ENCODE measurements around the gene ADAM19. TPM values are rescaled to one million over a fixed set of nuclear protein-coding genes. Genes with fewer than 3 reads are reported as not detected.

ADAM19 gene
- total RNA-seq, 1 experiment from 2014 or later, result 62.9 TPM

- TF ChIP-seq, protein P1, sequence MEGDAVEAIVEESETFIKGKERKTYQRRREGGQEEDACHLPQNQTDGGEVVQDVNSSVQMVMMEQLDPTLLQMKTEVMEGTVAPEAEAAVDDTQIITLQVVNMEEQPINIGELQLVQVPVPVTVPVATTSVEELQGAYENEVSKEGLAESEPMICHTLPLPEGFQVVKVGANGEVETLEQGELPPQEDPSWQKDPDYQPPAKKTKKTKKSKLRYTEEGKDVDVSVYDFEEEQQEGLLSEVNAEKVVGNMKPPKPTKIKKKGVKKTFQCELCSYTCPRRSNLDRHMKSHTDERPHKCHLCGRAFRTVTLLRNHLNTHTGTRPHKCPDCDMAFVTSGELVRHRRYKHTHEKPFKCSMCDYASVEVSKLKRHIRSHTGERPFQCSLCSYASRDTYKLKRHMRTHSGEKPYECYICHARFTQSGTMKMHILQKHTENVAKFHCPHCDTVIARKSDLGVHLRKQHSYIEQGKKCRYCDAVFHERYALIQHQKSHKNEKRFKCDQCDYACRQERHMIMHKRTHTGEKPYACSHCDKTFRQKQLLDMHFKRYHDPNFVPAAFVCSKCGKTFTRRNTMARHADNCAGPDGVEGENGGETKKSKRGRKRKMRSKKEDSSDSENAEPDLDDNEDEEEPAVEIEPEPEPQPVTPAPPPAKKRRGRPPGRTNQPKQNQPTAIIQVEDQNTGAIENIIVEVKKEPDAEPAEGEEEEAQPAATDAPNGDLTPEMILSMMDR (IDR thresholded peaks at IDR 0.05; ENCODE audit: insufficient read depth in 1 of 2, low read depth in 1 of 2, low read length in 1 of 2, severe bottlenecking in 1 of 2, unreplicated experiment in 1 of 2), result no peak
- ChIA-PET POLR2A (no interaction called here), CTCF (no interaction called here)
- H3K4me1 ChIP-seq, result peaks cover 14% of the 10 kb centered on the region; the same call in 1 of the 2 replicates
- intact Hi-C loops (cut with micrococcal nuclease; ENCODE audit: unreplicated experiment), result no loop called here
- no peak overlapping the region for H3K4me3 ChIP-seq (ENCODE audit: low read depth, low read length)
- H3K4me1 Mint-ChIP-seq (ENCODE audit: low read depth, unreplicated experiment), result peaks cover 12% of the 10 kb centered on the region
- no peaks in the 10 kb centered on the region for H3K27me3 ChIP-seq (replicated peaks; ENCODE audit: control insufficient read depth, insufficient read depth, low read length)
- H3K36me3 Mint-ChIP-seq (ENCODE audit: insufficient read depth, unreplicated experiment), result no peaks in the 10 kb centered on the region
- H3K9me3 ChIP-seq, result no peaks in the 10 kb centered on the region
- H3K36me3 ChIP-seq (ENCODE audit: control insufficient read depth, insufficient read depth, low read length), result no peaks in the 10 kb centered on the region; the same call in 1 of the 2 replicates
- H3K27me3 Mint-ChIP-seq (ENCODE audit: insufficient read depth, unreplicated experiment), result no peaks in the 10 kb centered on the region
- no peak overlapping the region for H3K4me3 Mint-ChIP-seq (ENCODE audit: unreplicated experiment)
- H3K27ac Mint-ChIP-seq (ENCODE audit: unreplicated experiment), result no peak overlapping the region
- BruUV-seq (replicated peaks), result no TSS peak
- no peak for DNase-seq
- H3K9me3 Mint-ChIP-seq (ENCODE audit: unreplicated experiment), result no peaks in the 10 kb centered on the region
Observed at GRCh38 chr5:157606046-157606445, 30.5 kb upstream of the ADAM19 start.

GRCh38 chr5:157603333-157604190, 28.0 kb upstream of the ADAM19 start:
- no peaks in the 10 kb centered on the region; the same call in 1 of the 2 replicates for H3K36me3 ChIP-seq (ENCODE audit: control insufficient read depth, insufficient read depth, low read length)
- TF ChIP-seq, protein P1 (IDR thresholded peaks at IDR 0.05; ENCODE audit: insufficient read depth in 1 of 2, low read depth in 1 of 2, low read length in 1 of 2, severe bottlenecking in 1 of 2, unreplicated experiment in 1 of 2), result no peak
- Mint-ChIP-seq H3K4me1 (ENCODE audit: low read depth, unreplicated experiment) (peaks cover 11% of the 10 kb centered on the region), H3K9me3 (ENCODE audit: unreplicated experiment) (no peaks in the 10 kb centered on the region), H3K27ac (ENCODE audit: unreplicated experiment) (no peak overlapping the region), H3K36me3 (ENCODE audit: insufficient read depth, unreplicated experiment) (no peaks in the 10 kb centered on the region), H3K27me3 (ENCODE audit: insufficient read depth, unreplicated experiment) (no peaks in the 10 kb centered on the region), H3K4me3 (ENCODE audit: unreplicated experiment) (no peak overlapping the region)
- no peak for DNase-seq
- no TSS peak for BruUV-seq (replicated peaks)
- H3K9me3 ChIP-seq, result no peaks in the 10 kb centered on the region
- H3K4me3 ChIP-seq (ENCODE audit: low read depth, low read length), result no peak overlapping the region
- H3K27me3 ChIP-seq (replicated peaks; ENCODE audit: control insufficient read depth, insufficient read depth, low read length), result no peaks in the 10 kb centered on the region
- CTCF ChIA-PET, result interaction anchor here (0.6 kb wide), 1 partner anchor 11 kb away, joined by 3 read pairs; no protein-coding TSS in a partner anchor
- POLR2A ChIA-PET, result no interaction called here
- intact Hi-C loops (cut with micrococcal nuclease; ENCODE audit: unreplicated experiment), result no loop called here
- peaks cover 7% of the 10 kb centered on the region; the same call in 1 of the 2 replicates for H3K4me1 ChIP-seq

DNA sequence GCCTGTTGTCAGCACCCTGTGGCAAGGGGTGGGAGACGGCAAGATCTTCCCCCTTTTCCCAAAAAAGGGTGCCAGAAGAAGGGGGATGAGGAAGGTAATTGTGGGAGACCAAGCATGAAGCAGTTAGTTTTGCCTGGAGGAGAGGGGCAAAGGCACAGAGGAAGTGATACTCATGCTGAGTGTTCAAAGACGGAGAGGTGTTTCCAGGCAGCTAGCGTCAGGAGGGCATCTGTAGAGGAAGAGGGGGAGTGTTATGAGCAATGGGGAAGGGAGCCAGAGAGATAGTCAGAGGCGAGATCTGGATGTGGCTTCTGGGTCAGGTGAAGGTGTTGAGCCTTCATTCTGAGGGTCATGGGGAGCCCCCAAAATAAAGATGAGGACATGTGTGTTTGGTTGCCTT, 26.9 kb upstream of the ADAM19 start:
- no peaks in the 10 kb centered on the region for H3K36me3 Mint-ChIP-seq (ENCODE audit: insufficient read depth, unreplicated experiment)
- peaks cover 7% of the 10 kb centered on the region; the same call in 1 of the 2 replicates for H3K4me1 ChIP-seq
- no peak overlapping the region for H3K4me3 ChIP-seq (ENCODE audit: low read depth, low read length)
- ChIA-PET POLR2A (no interaction called here), CTCF (no interaction called here)
- peaks cover 9% of the 10 kb centered on the region for H3K4me1 Mint-ChIP-seq (ENCODE audit: low read depth, unreplicated experiment)
- no peaks in the 10 kb centered on the region for H3K27me3 ChIP-seq (replicated peaks; ENCODE audit: control insufficient read depth, insufficient read depth, low read length)
- no peaks in the 10 kb centered on the region for H3K27me3 Mint-ChIP-seq (ENCODE audit: insufficient read depth, unreplicated experiment)
- no peaks in the 10 kb centered on the region for H3K9me3 Mint-ChIP-seq (ENCODE audit: unreplicated experiment)
- no peaks in the 10 kb centered on the region for H3K9me3 ChIP-seq
- H3K4me3 Mint-ChIP-seq (ENCODE audit: unreplicated experiment), result no peak overlapping the region
- TF ChIP-seq, protein P1 (IDR thresholded peaks at IDR 0.05; ENCODE audit: insufficient read depth in 1 of 2, low read depth in 1 of 2, low read length in 1 of 2, severe bottlenecking in 1 of 2, unreplicated experiment in 1 of 2), result no peak
- H3K36me3 ChIP-seq (ENCODE audit: control insufficient read depth, insufficient read depth, low read length), result no peaks in the 10 kb centered on the region; the same call in 1 of the 2 replicates
- H3K27ac Mint-ChIP-seq (ENCODE audit: unreplicated experiment), result no peak overlapping the region
- DNase-seq, result no peak
- no TSS peak for BruUV-seq (replicated peaks)
- intact Hi-C loops (cut with micrococcal nuclease; ENCODE audit: unreplicated experiment), result no loop called here

All from Caco-2 (cell line).